CD4-positive, alpha-beta T cell treated with Interleukin-21 for 1 hour (primary cell): ENCODE results near the gene TMEM244.
"Not testable (repeated sequence)": the region's sequence is repeated elsewhere in the genome, so short reads cannot be mapped to it uniquely, and the experiment has no call there.

Experiments
- DNase-seq: peaks from one replicate; pipeline ENCODE4 v3.0.0-alpha.2; 2020

TMEM244 gene

DNA sequence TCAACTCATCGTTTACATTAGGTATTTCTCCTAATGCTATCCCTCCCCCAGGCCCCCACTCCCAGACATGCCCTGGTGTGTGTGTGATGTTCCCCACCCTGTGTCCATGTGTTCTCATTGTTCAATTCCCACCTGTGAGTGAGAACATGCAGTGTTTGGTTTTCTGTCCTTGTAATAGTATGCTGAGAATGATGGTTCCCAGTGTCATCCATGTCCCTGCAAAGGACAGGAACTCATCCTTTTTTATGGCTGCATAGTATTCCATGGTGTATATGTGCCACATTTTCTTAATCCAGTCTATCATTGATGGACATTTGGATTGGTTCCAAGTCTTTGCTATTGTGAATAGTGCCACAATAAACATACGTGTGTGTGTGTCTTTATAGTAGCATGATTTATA lies 54.0 kb downstream of the TMEM244 start:
- DNase-seq, result not testable (repeated sequence)

DNA sequence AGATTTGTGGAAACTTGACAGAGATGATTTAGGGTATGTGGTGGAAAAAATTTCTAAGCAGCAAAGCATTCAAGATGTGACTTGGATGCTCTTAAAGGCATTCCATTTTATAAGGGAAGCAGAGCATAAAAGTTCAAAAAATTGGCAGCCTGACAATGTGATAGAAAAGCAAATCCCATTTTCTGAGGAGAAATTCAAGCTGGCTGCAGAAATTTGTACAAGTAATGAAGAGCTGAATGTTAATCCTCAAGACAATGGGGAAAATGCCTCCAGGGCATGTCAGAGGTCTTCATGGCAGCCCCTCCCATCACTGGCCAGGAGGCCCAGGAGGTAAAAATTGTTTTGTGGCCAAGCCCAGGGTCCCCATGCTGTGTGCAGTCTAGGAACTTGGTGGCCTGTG lies 58.2 kb downstream of the TMEM244 start:
- DNase-seq, result not testable (repeated sequence)

GRCh38 chr6:129801909-129802308 lies 59.2 kb downstream of the TMEM244 start:
- no peak for DNase-seq

DNA sequence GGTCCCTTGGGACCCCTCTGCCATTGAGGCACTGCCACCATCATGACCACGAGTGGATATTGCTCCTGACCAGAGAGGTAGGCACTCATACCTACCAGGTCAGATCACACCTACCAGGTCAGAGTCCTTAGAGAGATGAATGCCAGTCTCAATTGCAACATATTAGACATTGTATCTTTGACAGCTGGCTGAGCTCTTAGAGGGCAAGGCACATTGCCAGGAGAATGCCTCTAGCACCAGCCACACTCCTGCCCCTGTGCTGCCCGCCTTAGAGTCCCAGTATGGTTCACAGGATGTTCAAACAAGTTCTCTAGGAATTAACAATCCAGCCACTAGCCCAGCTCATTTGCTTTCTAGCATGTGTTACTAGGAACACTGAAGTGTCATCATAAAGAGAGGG lies 65.9 kb downstream of the TMEM244 start:
- DNase-seq, result no peak

DNA sequence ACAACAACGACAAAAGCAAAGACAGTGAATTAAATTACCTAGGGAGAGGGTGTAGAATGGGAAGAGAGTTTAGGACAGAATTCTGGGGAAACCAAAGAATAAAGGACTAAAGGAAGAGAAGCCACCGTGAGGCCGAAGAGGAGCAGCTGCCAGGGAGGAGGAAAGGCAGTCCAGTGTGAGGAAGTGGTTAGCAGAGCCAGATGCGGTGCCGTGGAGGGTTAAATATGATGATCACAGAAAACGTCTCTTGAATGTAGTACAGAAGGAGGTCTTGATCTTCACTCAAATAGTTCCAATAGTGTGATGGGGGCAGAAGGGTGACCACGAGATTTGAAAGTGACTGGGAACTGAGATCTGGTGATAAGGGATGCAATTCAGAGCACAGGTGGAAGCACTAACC lies 67.7 kb downstream of the TMEM244 start:
- DNase-seq, result no peak

GRCh38 chr6:129792049-129792448 lies 69.1 kb downstream of the TMEM244 start:
- no peak for DNase-seq

DNA sequence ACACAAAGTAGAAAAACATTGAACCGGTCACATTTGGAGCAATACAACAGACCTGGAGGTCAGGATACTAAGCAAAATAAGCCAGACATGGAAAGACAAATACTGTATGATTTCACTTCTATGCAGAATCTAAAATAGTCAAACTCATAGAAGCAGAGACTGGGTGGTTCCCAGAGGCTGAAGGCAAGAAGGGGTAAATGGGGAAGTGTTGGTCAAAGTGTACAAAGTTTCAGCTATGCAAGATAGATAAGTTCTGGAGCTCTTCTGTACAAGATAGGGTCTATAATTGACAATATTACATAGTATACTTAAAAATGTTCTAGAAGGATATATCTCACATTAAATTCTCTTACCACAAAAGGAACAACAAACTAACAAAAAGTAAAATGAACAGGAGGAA lies 70.3 kb downstream of the TMEM244 start:
- DNase-seq, result no peak

- DNase-seq, result no peak
Measured at GRCh38 chr6:129789974-129790373, 71.1 kb downstream of the TMEM244 start.

GRCh38 chr6:129787816-129788215 lies 73.3 kb downstream of the TMEM244 start:
- no peak for DNase-seq

- DNase-seq, result no peak
Measured at GRCh38 chr6:129786548-129786947, 74.6 kb downstream of the TMEM244 start.

- DNase-seq, result no peak
Measured at GRCh38 chr6:129785756-129786135, 75.4 kb downstream of the TMEM244 start.

- no peak for DNase-seq
Measured at GRCh38 chr6:129785047-129785755, 75.9 kb downstream of the TMEM244 start.
